GM18873 (cell line): ENCODE results near the gene IGSF9B.
A peak's percentile ranks its signal among the peaks of the same experiment; 100 is the strongest.

Source experiments
- ATAC-seq: cut with Tn5 transposase; IDR thresholded peaks from one replicate; pipeline ENCODE4 v1.9.1; 2021; ENCODE audit warnings: mild to moderate bottlenecking, moderate library complexity, moderate number of reproducible peaks; ENCODE audit not compliant: unreplicated experiment, low FRiP score

The IGSF9B gene

DNA sequence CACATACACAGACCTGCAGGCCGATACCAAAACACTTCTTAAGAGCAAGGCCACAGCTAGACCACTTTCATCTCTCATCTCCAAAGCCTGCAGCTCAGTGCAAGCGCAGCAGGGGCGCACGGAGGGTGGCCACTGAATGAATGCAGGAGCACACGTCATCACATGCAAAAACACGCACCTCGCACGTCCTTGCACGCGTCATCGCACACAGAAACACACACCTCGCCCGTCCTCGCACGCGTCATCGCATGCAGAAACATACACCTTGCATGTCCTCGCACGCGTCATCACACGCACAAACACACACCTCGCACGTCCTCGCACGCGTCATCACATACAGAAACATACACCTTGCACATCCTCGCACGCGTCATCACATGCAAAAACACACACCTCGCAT lies 17.2 kb downstream of the IGSF9B start:
- no peak for ATAC-seq

DNA sequence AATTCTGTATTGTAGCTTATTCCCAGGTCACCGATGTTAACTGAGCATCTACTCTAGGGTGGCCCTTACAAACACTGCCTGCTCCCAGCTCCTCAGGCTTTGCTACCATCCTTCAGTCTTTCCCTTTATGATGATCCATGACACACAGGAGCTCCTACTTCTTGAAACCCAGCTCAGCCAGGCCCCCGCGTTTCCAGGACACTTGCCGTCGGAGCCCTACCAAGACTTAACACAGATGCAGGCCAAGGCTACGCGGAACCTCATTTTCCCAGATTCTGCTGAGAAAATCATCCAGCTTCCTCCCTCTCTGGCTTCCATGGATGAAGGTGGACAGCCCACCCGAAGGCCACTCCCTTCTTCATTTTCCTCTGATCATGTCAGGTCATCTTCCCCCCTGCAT lies 18.6 kb downstream of the IGSF9B start:
- ATAC-seq, result no peak

DNA sequence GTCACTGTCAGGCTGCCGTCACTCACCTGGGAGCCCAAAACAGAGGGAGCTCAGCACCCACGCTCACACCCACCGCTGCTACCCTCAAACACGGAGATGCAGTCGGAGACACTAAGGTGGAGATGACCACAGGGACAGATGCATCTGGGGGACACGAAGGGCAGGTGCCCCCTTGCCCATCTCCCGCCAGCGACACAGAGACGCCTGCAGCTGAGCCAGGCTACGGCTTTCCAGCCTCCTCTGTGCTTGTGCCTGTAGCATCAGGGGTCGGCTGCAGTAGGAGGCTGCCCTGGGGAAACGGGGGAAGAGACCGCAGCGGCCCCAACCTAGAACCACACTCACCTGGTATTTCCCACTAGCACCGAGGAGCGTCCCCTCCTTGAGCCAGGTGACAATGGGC lies 19.3 kb downstream of the IGSF9B start:
- no peak for ATAC-seq

DNA sequence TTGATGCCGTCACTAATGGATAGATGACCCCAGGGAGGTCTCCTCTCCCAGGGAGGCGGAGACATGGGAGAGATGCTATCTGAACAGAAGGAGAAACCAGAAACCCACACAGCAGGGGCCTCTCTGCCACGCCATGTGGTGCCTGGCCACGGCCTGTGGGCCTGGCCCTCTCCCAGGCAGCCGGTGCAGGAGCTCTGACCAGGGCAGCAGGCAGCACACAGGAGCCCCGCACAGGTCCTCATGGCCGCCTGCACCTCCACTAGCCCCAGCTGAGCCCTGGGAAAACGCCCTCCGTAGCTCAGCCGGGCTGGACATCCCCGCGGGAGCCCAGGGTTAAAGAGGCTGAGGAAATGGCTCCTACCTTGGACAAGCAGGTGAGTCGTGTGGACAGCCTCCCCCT lies 19.8 kb downstream of the IGSF9B start:
- ATAC-seq, result no peak

- ATAC-seq, result no peak
Measured at GRCh38 chr11:133936592-133936991, 20.2 kb downstream of the IGSF9B start.

DNA sequence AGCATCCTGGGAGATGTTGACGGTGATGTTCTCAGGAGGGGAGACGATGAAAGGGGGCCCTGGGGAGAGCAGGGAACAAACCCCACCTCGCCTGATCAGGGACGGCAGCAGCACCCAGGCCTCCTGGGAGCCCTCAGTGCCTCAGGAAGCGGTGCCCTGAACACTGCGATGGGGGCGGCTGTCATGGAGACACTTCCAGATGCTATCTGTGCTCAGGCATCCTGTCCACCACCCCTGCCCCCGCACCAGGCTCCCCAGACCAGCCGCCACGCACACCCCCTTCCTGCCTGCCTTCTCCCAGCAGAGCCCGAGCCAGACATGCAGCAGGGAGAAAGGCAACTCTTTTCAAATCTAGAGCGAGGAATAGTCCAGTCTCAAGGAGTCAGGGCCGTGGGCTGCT lies 20.6 kb downstream of the IGSF9B start:
- no peak for ATAC-seq

GRCh38 chr11:133935551-133935910 lies 21.2 kb downstream of the IGSF9B start:
- no peak for ATAC-seq

DNA sequence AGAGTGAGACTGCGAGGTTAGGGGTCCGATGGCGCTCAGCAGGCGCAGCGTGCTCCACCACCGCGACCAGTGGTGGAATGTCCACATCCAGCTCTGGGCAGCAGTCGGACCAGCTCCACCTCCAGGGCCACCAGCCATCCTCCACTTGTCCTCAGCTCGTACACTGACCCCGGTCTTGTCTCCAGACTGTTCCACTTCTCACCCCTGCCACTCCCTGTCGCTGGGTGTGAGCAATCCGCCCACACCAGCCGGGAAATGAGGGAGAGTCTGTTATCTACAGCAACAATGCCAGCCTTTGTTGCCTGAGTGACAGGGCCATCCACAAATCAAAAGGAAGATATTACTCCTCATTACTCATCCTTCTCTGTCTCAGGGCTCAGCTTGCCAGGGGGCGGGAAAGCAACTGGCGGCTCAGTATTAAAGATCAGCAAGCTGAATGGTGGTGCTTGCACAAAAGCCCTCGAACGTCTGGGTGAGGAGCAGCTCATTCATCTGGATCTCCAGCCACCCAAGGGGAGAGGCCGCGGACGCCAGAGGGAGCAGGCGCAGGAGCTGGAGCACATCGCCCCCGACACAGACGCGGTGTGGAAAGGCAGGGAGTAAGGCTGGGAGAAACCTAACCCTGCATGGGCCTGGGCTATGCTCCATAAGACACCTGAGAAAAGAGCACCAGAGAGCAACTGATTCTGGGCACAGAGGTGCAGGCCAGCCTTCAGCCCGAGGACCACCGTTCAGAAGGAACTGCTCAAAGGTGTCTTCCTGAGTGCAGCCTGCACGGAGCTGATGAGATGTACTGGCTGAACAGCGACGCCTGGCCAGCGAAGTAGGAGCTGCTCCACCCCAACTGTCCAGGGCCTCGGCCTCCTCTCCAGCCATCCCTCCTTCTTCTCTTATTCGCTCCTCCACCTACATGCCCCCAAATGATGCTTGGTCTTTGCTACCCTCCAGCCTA lies 21.9 kb downstream of the IGSF9B start:
- no peak for ATAC-seq

DNA sequence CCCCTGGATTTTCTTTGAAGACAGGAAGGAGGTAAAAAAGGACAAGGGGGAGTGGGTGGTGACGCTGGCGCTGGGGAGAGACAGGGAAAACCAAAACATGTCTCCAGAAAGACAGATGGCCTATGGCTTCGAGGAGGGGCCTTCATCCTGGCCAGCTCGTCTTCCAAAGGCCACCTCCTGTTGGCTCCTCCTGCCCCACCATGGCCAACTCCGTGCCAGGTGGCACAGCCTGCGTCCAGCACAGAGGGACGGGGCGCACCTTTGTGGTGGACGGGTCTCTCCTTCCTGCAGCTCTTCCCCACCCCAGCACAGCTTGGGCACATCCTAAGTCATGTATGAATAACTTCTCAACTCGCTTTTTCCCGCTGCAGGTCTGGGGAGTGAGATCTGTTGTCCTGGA lies 22.7 kb downstream of the IGSF9B start:
- ATAC-seq, result no peak

DNA sequence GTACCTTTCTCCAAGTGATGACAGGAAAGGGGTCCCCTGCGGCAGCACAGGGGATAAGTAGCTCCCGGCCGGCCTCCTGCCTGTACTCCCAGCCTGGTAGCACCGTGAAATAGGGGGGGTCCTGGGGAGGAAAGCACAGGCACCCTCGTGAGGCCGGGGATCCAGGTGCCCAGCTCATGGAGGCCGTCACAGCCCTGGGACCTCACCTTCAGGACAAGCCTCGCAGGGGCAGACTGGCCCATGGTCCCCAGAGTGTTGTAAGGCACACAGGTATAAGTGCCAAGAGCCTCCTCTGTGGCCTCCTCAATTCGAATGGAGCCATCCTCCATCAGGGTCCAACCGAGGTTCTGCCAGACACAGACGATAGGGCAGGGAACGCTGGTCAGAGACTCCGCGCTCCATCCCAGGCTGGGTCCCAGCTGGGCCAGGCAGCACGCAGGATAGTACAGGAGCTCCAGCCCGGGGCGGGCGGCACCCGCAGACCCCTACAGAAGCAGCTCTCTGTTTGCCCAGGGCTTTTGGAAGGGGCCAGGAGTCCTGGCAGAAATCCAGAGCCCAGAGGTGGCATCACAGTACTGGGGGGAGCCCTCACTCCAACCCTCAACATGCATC lies 25.2 kb downstream of the IGSF9B start:
- ATAC-seq, result no peak

- no peak for ATAC-seq
Measured at GRCh38 chr11:133930767-133931448, 25.9 kb downstream of the IGSF9B start.

GRCh38 chr11:133930053-133930766 lies 26.6 kb downstream of the IGSF9B start:
- ATAC-seq, result no peak

DNA sequence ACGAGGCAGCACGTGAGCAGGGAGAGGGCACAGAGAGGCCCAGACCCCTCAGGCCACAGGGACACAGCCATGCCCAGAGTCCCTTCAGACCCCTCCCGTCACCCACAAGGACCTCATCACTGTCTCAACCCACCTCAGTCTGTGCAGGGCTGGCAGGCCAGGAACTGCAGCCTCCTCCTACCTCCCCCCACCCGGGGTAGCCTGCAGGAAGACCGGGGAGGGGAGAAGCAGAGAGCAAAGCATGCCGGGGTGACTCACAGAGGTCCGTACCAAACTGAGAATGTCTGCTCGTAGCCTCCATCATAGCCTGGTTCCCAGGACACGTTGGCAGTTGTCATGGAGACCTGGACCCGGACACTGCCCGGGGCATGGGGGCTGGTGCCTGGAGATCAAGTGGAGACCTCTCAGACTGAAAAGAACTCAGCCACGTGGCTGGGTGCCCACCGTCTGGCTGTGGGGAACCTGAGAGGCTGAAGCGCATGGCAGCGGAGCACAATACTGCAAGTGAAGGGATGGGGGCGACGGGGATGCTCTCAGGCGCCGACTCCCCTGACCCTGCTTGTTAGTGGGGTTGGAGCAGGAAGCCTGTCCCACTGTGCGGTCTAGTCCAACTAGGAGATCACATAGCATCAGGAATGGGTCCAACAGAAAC lies 27.2 kb downstream of the IGSF9B start:
- ATAC-seq, result no peak

GRCh38 chr11:133928628-133929059 lies 28.1 kb downstream of the IGSF9B start:
- no peak for ATAC-seq

- peak; percentile 62 for ATAC-seq
Measured at GRCh38 chr11:133927690-133928627, 28.8 kb downstream of the IGSF9B start.

DNA sequence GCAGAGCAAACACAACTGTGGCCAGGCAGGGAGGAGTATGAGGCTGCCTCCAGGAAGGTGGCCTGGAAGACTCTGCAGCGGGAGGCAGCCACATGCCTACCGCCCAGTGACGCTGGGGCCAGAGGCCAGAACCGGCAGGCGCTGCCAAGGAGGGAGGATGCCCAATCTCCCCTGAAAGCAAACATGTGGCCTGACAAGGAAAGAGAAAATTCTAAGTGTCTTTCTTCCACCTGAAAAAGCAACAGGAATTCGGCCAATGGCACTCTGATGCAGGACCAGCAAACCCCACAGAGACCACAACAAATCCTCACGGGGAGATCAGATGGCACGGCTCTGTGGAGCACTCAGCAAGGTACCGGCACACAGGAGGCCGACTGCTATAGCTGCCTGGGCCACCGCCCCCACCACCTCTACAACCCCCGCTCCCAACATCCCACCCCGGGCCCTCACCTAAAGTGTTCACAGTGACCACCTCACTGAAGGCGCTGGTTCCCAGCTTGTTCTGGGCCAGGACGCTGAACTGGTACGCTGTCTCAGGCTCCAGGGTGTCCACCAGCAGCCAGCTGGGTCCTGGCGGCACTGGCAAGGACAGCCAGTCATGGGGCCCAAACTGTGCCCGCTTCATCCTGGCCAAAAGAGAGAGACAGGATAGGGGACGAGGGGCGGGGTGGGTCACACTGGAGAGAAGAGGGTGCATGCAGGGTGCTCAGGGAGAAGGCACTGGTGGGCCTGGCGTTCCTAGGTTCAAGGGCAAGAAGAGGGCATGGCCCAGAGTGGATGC lies 30.1 kb downstream of the IGSF9B start:
- ATAC-seq, result no peak

DNA sequence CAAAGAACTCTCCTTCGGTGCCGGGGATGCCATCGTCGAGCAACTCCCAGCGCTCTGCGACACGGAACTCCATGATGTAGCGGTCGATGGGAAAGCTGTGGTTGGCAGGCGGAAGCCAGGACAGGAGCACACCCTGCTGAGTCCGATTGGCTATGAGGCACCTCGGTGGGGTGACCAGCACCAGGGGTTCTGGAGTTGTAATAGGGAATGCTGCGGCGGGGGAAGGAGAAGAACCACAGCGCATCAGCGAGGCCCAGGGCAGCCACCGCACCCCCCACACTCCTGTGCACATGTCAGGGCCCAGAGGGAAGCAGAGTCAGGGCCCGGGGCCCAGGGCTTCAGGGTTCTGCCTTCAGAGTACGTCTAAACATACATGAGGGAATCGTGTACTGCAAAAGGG lies 31.0 kb downstream of the IGSF9B start:
- ATAC-seq, result no peak

- no peak for ATAC-seq
Measured at GRCh38 chr11:133924661-133925060, 32.1 kb downstream of the IGSF9B start.
